ENCODE data around the gene CHRM1.

- no peak for TF ChIP-seq EP300 (IDR thresholded peaks at IDR 0.05)
- TF ChIP-seq, protein P1, sequence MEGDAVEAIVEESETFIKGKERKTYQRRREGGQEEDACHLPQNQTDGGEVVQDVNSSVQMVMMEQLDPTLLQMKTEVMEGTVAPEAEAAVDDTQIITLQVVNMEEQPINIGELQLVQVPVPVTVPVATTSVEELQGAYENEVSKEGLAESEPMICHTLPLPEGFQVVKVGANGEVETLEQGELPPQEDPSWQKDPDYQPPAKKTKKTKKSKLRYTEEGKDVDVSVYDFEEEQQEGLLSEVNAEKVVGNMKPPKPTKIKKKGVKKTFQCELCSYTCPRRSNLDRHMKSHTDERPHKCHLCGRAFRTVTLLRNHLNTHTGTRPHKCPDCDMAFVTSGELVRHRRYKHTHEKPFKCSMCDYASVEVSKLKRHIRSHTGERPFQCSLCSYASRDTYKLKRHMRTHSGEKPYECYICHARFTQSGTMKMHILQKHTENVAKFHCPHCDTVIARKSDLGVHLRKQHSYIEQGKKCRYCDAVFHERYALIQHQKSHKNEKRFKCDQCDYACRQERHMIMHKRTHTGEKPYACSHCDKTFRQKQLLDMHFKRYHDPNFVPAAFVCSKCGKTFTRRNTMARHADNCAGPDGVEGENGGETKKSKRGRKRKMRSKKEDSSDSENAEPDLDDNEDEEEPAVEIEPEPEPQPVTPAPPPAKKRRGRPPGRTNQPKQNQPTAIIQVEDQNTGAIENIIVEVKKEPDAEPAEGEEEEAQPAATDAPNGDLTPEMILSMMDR (IDR thresholded peaks at IDR 0.05) = no peak
- TF ChIP-seq POLR2AphosphoS5 (IDR thresholded peaks at IDR 0.05) = no peak
- no peak for TF ChIP-seq POLR2A (IDR thresholded peaks at IDR 0.05)
Measured at GRCh38 chr11:62865635-62866034, 55.5 kb downstream of the CHRM1 start.

Measured in stomach (tissue), 4 donors.